GM18526 (cell line): ENCODE measurements around the gene MAN1C1.

Experiments
- POLR2A ChIP-seq: IDR thresholded peaks from 3 replicates; pipeline ENCODE4 v1.6.1; 2011; ENCODE audit not compliant: insufficient read length; ENCODE audit errors: extremely low read depth

MAN1C1 gene

DNA sequence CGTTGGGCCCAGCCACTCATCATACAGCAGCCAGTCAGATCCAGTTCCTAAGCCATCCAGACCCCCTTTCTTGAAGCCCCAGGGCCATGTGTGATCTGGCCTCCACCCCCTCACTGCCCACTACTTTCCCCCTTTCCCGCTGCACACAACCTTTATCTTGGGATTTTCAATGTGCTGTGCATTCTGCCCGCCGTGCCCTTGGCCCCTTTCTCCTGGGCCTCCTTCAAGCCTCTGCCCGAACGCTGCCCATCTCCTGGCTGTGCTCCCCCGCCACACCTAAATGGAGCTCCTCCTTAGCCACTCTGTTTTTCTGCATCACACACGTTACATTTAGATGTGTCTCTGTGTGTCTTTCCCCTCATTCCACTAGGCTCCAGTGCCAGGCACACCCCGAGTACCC, 116.7 kb downstream of the MAN1C1 start:
- no peak for TF ChIP-seq POLR2A

DNA sequence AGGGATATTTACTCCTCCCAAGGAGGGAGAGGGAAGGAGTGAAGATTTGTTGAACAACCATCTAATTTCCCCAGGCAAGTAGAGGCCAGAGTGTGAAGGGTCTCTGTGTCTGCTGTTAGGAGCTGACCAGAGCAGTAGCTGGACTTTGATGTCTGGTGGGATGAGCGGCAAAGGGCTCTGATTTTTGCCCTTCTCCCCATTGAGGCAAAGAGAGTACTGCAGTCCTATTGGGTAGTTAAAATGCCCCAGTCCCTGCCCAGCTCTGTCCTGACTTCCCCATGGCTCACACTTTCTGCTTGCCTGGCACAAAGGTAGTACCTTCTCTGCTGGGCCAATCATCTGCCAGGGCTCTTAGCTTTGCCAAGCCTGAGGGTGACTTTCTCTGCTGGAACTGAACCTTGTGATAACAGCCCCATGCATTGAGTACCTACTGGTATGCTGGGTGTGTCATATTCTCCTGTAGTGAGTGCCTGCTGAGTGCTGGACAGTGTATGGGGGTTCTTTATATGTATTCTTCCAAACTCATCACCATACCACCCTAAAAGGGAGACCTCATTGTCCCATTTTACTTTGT, 119.5 kb downstream of the MAN1C1 start:
- no peak for TF ChIP-seq POLR2A

DNA sequence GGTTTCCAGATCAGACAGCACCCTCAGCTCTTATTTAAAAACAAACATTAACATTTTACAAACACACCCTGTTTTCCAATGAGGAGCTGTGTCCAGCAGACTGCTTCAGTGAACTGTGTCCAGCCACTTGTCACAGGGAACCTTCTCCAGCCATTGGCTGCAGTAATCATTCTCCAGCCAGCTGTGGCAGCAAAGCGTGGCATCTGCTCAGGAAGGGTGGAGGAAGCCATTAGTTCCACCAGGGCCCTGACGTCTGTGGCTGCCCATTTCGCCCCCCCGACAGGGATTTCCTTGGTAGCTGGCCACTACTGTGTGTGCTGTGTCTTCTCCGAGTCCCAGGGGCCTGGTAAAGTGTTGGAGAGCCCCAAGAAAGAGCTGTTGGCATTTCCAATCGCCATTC, 120.5 kb downstream of the MAN1C1 start:
- no peak for TF ChIP-seq POLR2A

- TF ChIP-seq POLR2A, result no peak
Observed at GRCh38 chr1:25738499-25738898, 121.9 kb downstream of the MAN1C1 start.

- TF ChIP-seq POLR2A, result no peak
Observed at GRCh38 chr1:25739341-25739740, 122.8 kb downstream of the MAN1C1 start.

DNA sequence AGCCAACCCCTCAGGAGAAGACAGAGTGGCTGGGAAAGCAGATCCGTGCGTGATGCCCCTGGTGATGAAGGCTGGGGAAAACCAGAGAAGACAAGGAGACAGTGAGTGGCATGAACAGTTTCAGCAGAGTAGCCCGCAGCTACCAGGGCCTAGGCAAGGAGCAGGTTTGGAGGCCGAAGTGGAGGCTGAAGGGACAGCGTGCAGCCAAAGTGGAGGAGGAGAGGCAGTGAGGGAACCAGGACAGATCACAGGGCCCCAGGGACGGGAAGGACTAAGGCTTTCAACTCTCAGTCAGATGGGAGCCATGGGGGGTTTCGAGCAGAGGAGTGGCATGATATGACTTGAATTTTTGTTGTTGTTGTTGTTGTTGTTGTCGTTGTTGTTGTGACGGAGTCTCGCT, 123.5 kb downstream of the MAN1C1 start:
- no peak for TF ChIP-seq POLR2A

- TF ChIP-seq POLR2A, result no peak
Observed at GRCh38 chr1:25742316-25742715, 125.7 kb downstream of the MAN1C1 start.

DNA sequence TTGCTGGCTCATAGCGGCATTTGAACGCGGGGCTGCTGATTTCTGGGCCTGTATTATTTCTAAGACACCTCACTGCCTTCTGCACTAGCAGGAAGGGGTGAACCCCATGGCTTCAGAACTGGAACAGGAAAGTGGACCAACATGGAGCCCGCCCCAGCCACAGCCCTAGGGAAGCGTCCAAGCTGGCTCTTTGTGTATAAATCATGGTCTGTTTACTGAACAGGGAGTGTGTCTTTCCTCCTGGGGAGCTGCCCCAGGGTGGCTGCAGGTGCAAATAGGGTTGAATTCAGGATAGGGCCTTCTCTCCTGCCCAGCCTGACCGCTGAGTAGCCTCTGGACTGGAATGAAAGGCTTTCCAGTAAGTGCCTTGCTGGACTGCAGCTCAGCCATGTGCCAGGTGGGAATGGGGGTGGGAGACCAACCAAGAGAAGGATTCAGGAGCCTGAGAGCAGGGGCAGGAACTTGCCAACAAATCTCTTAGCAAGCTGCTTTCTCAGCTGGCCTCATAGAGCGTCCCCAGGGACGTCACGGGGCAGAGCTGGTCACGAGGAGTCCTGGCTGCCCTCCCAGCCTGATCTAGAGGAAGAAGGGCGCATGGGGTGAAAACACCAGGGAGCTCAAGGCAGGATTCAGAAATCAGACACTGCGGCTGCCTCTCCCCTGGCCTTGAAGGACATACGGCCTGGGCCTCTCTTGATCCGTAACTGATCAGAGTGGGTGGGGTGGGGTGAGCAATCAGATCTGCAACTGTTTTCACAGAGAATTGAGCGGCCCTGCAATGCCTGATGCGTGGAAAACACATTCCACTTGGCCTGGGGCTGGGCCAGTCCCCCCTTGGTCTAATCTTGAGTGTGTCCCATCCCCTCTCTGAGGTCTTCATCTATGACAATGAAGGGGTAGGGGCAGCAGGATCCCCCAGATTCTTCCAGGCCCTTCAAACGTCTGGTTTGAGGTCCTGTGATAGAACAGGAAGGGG, 126.9 kb downstream of the MAN1C1 start:
- TF ChIP-seq POLR2A, result no peak

- TF ChIP-seq POLR2A, result no peak
Observed at GRCh38 chr1:25744140-25744581, 127.6 kb downstream of the MAN1C1 start.

GRCh38 chr1:25744636-25745425, 128.2 kb downstream of the MAN1C1 start:
- no peak for TF ChIP-seq POLR2A

DNA sequence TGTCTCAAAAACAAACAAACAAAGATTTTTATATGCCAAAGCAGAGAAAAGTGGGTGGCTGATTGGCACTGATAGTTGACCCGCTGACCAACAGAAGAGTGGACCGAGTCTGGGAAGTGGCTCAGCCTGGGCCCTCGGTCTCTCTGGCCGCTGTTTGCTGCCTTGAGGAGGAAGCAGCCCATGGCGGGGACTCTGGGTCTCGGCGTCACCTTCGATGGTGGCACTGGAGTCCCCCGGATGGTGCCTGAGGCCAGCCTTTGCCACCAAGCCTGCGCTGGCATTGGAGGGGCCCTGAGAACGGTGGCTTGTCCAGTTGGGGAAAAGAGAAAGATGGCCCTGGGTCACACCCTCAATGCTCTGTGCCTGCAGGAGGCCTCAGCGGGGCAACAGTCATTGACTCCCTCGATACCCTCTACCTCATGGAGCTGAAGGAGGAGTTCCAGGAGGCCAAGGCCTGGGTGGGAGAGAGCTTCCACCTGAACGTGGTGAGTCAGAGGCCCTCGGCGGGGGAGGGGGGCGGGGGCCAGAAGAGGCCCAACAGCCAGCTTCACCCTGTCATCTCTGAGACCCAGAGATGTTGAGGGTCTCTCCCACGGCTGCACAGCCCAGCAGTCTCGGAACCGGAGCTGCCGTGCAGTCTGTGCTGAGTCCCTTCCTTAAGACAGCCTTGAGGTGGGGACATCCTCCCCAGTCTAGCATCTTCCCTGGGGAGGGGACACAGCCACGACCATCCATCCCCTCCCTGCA, 129.9 kb downstream of the MAN1C1 start:
- no peak for TF ChIP-seq POLR2A

- no peak for TF ChIP-seq POLR2A
Observed at GRCh38 chr1:25747046-25747719, 130.6 kb downstream of the MAN1C1 start.

DNA sequence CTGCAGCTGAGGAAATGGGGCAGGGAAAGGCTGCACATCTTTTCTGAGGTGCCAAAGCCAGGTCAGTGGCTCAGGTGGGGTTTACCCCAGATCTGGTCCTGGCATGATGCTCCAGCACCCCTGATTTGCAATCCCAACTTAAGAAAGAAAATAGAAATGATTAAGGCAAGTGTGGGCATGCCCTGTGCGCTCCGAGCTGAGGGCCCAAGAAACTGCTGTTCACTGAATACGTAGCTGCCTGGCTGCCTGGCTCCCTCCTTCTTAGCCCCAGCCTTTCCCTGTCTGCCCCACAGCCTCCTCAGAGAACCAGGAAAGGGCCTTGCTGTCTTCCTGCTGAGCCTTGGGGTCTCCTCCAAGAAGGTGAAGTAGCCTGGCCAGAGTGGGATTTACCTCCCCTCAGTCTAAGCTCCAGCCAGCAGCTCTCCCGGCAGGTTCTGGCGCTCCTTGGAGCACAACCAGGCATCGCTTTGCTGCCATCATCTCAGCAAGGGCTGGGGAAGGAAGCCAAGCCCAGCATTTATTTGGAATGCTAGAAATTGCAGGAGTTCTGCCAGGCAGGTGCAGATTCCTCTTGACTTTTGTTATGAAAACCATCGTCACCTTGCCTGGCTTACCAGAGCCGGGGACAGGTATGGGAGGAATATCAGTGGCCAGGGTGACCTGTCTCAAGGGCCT, 132.1 kb downstream of the MAN1C1 start:
- no peak for TF ChIP-seq POLR2A
